Uterus (tissue), 2 donors: ENCODE measurements around the gene ZNF701.

Source experiments
- POLR2A ChIP-seq, 2 donors: fragments of 450-650 bp; IDR thresholded peaks; one replicate each; pipeline ENCODE4 v1.6.1; 2016; ENCODE audit warnings: antibody characterized with exemption in 2 of 2, mild to moderate bottlenecking in 1 of 2, moderate library complexity in 1 of 2
- TF ChIP-seq, protein P1 (sequence below), 4 experiments: fragments of 200-600 bp in 2 of 4; fragments of 450-650 bp in 2 of 4; sonication (generic) in 2 of 4; IDR thresholded peaks; one replicate each; pipeline ENCODE4 v1.5.1; 2016 to 2019; ENCODE audit warnings: antibody characterized with exemption in 4 of 4, mild to moderate bottlenecking in 2 of 4, moderate library complexity in 1 of 4

DNA sequence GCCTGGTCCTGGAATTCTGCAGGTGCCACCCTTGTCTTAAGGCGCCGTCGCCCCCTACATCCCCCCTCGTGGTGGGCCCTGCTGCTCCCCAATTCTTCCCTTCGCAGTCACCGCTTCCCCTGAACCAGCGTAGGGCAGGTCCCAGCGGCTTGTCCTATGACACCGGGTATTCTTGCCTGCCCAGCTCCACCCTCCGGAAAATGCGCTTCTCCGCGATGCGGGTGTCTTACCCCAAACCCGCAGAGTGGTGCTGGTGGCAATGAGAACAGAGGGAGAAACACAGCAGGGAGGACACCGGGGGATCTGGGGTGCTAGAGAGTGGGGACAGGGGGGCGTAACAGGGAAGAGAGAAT lies 33.7 kb upstream of the ZNF701 start:
- TF ChIP-seq, protein P1, sequence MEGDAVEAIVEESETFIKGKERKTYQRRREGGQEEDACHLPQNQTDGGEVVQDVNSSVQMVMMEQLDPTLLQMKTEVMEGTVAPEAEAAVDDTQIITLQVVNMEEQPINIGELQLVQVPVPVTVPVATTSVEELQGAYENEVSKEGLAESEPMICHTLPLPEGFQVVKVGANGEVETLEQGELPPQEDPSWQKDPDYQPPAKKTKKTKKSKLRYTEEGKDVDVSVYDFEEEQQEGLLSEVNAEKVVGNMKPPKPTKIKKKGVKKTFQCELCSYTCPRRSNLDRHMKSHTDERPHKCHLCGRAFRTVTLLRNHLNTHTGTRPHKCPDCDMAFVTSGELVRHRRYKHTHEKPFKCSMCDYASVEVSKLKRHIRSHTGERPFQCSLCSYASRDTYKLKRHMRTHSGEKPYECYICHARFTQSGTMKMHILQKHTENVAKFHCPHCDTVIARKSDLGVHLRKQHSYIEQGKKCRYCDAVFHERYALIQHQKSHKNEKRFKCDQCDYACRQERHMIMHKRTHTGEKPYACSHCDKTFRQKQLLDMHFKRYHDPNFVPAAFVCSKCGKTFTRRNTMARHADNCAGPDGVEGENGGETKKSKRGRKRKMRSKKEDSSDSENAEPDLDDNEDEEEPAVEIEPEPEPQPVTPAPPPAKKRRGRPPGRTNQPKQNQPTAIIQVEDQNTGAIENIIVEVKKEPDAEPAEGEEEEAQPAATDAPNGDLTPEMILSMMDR (IDR thresholded peaks at IDR 0.05): no peak
- no peak for TF ChIP-seq POLR2A (IDR thresholded peaks at IDR 0.05)
